Hepatic stellate cell (primary cell): ENCODE measurements around the gene EBPL.
"Not testable (repeated sequence)": the region's sequence is repeated elsewhere in the genome, so short reads cannot be mapped to it uniquely, and the experiment has no call there.

Source experiments
- DNase-seq: peaks from one replicate; pipeline ENCODE4 v3.0.0; 2011; ENCODE audit warnings: low spot score

The EBPL gene

DNA sequence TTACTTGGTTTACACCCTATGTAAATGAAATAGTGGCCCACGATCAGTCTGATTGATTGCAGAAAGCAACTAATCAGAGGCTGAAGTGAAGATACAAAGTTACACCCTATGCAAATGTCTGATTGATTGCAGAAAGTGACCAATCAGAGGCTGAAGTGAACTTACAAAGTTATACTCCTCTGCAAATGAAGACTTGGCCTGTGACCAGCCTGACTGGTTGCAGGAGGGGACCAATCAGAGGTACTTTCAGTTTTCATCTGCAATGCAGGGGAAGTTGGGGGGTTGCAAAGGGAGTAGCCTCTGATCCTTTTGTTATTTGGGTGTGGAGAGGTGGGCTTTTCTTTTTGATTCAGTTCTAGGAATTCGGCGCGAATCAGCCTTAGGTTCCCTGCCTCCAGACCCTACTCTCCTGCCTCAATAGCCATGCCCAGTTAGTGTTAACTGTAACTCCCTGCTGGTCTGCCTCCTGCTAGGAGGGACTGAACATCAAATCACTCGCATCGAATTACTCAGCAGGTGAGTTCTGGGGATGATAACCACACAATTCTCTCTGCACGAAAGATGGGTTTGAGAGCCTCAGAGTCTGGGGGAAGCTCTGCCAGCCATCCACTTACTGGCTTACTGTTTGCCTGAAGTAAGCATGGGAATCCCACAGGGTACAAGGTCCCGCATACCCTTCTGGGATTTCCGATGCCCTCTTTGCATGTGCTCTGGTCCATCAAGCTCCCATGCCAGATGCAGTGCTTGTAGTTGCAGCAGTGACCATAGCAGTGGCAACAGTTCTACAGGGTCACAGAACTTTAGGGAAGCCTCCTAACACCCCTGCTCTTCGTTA, 55.5 kb downstream of the EBPL start:
- no peak for DNase-seq

DNA sequence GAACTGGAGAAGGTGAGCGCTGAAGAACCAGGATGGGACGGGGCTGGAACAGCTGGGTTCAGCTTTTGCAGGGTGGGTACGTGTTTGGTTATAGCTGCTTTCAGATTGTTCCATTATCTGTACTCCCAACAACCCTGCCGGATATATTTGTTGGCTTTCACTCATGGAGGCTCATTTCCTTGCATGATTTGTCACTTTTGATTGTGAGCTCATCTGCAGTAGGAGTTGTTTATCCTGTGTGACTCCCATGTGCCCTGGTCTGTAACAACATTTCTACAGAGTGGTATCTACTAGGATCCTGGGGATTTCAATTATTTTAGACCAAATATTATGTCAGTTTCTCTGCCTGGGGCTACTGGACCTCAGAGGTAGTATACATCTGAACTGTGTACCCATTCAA, 57.6 kb downstream of the EBPL start:
- DNase-seq: no peak

DNA sequence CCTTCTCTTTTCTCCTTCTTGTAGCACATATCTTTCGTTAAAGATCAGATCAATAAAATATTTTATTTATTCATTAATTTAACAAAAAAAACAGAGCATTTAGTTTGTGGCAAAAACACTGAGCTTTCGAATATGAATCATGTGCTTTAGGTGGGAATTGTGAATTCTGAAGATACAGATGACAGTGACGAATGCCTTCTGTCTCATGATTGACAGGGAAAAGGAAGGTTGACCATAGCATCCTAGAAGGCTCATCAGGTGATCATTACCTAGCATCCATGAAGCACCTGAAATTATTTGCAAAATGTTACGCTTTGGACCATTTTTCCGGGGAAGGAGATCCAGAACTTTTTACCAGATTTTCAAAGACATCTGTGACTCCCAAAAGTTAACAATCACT, 59.1 kb downstream of the EBPL start:
- DNase-seq: no peak

DNA sequence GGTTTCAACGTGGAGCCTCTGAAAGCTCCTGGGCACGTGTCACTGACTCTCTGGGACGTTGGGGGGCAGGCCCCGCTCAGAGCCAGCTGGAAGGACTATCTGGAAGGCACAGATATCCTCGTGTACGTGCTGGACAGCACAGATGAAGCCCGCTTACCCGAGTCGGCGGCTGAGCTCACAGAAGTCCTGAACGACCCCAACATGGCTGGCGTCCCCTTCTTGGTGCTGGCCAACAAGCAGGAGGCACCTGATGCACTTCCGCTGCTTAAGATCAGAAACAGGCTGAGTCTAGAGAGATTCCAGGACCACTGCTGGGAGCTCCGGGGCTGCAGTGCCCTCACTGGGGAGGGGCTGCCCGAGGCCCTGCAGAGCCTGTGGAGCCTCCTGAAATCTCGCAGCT, 60.7 kb downstream of the EBPL start:
- DNase-seq: no peak

DNA sequence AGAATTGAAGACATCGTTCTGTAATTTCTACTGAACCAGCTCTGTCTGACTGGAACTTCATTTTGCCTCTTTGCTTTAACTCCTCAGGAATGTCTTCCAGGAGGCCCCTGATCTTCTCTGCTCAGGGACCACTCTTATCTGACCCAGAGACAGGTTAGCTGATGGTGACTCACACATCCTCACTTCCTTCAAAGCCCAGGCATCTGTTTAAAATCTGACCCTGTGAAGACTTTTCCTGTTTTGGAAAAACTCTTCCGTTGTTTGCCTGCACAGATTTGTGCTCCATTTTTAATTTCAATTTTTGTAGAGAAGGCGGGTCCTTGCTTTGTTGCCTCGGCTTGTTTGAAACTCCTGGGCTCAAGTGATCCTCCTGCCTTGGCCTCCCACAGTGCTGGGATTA, 61.3 kb downstream of the EBPL start:
- DNase-seq: no peak

DNA sequence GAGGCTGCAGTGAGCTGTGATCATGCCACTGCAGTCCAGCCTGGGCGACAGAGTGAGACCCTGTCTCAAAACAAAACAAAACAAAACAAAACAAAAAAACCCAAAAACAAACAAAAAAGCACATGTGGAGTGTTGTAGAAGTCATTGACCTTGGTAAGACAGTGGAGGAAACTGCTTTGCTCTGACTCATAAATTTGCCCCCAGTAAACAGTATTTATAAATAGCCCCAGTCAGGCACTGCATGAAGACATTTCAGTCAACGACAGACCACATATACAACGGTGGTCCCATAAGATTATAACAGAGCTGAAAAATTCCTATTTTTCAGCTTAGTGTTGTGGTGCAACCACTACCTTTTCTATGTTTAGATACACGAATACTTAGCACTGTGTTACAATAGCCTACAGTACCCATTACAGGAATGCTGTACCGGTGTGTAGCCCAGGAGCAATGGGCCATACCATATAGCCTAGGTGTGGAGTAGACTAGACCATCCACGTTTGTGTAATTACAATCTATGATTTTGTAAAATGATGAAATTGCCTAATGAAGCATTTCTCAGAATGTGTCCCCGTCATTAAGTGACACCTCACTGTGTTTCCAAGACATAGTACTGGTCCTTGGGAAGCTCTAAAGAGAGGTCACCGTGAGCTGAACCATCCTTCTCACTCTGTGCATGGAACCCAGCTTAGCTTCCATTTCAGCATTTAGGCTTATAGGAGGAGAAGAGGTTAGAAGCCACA, 61.9 kb downstream of the EBPL start:
- no peak for DNase-seq

DNA sequence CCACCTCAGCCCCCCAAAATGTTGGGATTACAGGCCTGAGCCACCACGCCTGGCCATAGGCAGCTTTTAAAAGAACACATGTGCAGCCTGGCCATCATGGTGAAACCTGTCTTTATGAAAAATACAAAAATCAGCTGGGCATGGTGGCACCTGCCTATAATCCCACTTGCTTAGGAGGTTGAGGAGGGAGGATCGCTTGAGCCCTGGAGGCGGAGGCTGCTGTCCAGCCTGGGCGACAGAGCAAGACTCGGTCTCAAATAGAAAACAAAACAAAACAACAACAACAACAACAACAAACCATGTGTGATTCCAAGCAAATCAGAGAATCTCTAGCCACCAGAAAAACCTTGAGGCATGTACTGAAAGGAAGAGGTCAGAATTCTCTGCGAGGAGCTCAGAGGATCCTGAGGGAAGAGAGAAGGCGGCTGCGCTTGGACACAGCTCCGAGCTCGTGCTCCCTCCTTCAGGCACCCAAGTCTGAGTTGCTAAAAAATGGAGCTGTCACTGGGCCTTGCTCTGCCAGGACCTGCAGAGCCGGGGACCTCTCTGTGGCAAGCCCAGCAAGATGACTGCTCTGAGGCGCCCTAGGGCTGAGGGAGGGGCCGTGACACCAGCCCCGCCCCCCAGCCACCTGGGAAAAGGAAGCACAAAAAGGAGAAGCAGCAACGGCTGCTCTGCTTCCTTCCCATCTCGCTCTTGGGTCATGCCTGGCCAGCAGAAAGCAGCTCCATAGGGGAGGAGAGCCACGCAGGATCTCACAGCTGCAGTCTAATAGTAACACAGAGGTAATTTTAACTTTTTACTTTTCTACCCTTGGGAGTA, 63.2 kb downstream of the EBPL start, which contains the start of gene ARL11:
ARL11 (plus strand) TSS at position 677 of the 822 bp plus-strand sequence. CDS start 1,941 bp downstream, outside the sequence.
- DNase-seq: no peak

DNA sequence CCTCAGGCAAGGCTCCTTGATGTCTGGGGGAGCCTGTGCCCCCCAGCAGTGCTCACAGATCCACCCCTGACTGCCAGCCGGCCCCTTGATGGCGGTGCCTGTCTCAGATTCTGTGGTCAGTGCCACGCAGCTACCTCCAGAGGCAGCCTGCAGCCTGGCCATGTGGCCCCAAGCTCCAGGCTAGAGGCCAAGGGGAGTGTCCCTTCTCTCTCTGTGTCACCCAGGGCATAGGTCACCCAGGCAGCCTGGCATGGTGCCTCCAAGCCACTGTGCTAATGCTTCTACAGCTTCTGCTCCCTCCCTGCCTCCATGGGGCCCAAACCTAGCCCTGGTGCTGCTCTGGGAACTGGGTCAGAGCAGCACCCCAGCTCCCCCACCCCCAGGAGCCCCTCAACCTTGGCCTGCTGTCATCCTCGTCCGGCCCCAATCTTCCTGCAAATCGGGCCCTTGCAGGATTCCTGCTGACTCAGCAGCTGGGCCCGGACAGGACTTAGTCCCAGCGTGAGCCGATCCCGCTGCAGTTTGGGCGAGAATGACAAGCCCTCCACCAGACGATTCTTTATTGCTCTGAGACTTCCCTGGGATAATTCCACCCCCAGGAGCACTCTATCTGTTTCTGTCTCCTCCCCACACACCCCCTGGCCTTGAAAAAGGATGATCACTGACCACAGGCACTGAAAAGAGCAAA, 65.8 kb downstream of the EBPL start:
- DNase-seq: no peak

DNA sequence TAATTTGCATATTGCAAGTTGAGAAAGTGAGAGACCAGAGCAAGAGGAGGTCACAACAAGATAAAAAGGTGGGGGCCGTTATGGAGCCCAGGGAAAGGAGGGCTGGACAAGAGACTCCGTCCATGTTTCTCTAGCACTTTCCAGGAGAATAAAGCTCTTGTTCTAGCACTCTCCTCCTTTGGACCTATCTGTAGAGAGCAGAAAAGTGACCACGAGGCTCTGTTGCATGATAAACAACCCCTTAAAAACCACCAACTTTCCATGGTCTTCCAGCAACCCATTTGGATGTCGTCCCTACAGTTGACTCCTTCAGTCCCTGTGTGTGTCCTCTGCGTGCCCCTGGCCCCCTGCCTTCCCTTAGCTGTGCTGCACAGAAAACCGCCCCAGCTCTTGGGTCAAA, 67.1 kb downstream of the EBPL start:
- DNase-seq: no peak

DNA sequence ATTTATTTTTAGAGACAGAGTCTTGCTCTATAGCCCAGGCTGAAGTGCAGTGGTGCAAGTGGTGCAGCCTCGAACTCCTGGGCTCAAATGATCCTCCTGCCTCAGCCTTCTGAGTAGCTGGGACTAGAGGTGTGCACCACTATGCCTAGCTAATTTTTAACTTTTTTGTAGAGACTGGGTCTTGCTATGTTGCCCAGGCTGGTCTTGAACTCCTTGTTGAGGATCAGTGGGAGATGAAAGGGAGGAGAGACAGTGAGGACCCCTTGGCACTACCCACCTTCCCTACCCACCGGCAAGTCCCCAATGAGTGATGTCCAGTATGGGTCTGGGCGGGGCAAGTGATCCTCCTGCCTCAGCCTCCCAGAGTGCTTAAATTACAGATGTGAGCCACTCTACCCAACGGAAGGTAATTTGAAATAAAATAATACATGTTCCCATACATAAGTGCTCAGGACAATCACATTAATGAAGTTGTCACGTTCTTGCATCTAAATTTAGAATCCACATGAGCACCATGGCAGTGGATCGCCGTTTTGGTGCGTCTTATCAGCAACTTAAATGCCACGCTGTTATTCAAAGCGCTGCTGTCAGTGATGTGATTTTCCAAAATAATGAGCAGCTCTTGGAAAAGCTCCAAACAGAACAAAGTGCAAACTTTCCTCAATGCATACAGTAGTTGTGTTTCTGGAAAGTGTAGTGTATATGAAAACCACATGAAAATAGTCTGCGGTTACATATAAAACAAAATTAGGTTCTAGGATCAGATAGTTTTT, 68.9 kb downstream of the EBPL start:
- DNase-seq: no peak

DNA sequence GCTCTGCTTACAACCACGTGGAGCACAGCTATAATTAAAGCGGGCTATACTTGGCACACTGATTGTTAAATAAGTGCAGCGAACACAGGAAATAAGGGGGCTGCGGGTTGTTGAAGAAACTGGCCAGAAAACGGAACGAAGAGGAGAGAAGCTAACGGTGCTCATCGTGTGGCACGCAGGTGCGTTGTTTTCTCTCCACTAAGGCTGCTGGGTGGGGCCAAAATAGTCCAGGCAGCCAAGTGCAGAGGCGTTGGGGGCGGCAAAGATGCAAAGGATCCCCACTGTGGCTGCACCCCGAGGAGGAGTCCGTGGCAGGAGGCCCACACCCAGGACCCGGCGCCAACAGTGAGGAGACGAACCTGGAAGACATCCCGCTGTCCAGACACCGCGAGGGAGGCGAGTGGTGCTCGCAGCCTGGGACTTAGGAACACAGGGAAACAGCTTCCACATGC, 71.1 kb downstream of the EBPL start:
- DNase-seq: no peak

DNA sequence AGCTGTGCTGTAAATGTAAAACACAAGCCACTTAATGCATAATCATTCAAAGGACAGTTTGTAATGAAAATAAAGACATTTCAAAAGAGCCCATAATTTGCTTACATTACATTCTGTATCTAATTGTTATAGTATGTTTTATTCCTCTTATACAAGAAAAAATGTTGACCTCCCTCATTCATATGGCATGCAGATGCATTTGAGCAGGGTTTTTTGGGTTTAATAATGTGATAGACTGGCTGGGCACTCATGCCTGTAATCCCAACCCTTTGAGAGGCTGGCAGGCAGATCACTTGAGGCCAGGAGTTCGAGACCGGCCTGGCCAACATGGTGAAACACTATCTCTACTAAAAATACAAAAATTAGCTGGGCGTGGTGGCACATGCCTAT, 74.6 kb downstream of the EBPL start:
- no peak for DNase-seq

DNA sequence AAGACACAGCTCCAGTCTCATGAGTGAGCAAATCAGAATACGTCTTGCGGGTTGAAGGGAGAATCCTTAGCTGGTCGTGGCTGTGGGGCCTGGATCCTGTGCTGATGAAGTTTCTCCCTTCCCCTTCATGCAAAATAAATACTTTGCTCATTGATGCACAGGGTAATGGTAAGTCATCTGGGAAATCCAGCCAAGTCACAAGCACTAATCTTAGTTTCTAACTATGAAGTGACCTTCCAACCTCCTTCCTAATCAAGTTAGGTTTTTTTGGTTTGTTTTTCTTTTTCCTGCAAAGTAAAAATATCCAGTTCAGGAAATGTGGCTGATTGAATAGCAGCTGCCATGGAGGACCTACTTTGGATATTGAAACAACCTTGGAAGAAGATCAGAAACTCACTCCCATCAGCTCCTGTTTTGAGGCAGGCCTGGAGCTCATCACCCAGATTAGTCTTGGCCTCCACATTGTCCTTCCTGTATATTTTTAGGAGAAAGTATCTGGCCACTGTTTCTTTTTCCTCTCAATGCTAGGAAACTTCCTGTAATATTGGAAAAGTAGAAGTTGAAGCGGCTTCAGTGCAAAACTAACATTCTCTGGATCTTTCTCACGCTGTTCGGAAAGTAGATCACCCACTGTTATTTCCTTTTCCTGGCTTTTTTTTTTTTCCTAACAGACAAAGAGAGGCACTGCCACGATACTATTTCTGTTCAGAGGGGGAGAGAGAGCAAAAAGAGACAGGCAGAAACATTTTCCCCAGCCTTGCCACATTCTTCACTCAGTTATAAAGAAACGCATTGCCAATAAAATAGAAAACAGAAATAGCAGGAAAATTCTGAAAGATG, 75.2 kb downstream of the EBPL start:
- no peak for DNase-seq

DNA sequence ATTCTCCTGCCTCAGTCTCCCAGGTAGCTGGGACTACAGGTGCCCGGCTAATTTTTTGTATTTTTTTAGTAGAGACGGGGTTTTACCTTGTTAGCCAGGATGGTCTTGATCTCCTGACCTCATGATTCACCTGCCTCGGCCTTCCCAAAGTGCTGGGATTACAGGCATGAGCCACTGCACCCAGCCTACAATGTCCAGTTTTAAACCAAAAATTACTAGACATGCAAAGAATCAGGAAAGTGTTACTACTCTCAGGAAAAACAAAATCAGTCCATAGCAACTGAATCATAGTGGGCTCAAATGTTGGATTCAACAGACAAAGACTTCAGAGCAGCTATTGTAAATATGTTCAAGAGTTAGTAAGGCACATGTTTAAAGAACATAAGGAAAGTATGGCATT, 79.2 kb downstream of the EBPL start:
- not testable (repeated sequence) for DNase-seq
